Left cardiac atrium (tissue), 4 donors: ENCODE data around the gene FSCN2. TPM values are rescaled to one million over a fixed set of nuclear protein-coding genes. Genes with fewer than 3 reads are reported as not detected.
A peak's percentile ranks its signal among the peaks of the same experiment; 100 is the strongest.

Source experiments
- ATAC-seq, 2 donors: fragments of 200-7000 bp; cut with Tn5 transposase; one replicate each; pipeline ENCODE4 v1.9.1; 2020; ENCODE audit warnings: mild to moderate bottlenecking in 2 of 2, moderate library complexity in 2 of 2
- DNase-seq: peaks from one replicate; pipeline ENCODE4 v3.0.0-alpha.2; 2020
- intact Hi-C, 2 donors: fragments of 100-400 bp; cut with DNase I; formaldehyde crosslinking; loops; one replicate each; pipeline versions ENCODE4 v1.14.1 to v1.15.1; 2022 to 2023
- long read RNA-seq: library from polyadenylated mRNA; unstranded; transcript quantifications from one replicate; pipeline ENCODE4 v2.0.0, GENCODE V29; 2021
- total RNA-seq, 2 donors: library from RNA; stranded (reverse); fragmentation: NEBNext Ultra II Directional; extraction: Animal tissue kit (Norgen Biotek cat#: 25700); gene quantifications; one replicate each; pipeline ENCODE4 v1.2.1, GENCODE V29; 2021
- donor health status: DM: no; HTN: yes; CAD: no.
- donor health status: DM: no; HTN: yes; CAD: no; lungs with severe emphysema.
- donor health status: DM: yes; HTN: yes; CAD: no.
- donor health status: Dilated cardiomyopathy.

FSCN2 gene, protein sequence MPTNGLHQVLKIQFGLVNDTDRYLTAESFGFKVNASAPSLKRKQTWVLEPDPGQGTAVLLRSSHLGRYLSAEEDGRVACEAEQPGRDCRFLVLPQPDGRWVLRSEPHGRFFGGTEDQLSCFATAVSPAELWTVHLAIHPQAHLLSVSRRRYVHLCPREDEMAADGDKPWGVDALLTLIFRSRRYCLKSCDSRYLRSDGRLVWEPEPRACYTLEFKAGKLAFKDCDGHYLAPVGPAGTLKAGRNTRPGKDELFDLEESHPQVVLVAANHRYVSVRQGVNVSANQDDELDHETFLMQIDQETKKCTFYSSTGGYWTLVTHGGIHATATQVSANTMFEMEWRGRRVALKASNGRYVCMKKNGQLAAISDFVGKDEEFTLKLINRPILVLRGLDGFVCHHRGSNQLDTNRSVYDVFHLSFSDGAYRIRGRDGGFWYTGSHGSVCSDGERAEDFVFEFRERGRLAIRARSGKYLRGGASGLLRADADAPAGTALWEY
- under 1 TPM; 0.38 to 0.39 TPM for total RNA-seq
- long read RNA-seq = 0 reads

DNA sequence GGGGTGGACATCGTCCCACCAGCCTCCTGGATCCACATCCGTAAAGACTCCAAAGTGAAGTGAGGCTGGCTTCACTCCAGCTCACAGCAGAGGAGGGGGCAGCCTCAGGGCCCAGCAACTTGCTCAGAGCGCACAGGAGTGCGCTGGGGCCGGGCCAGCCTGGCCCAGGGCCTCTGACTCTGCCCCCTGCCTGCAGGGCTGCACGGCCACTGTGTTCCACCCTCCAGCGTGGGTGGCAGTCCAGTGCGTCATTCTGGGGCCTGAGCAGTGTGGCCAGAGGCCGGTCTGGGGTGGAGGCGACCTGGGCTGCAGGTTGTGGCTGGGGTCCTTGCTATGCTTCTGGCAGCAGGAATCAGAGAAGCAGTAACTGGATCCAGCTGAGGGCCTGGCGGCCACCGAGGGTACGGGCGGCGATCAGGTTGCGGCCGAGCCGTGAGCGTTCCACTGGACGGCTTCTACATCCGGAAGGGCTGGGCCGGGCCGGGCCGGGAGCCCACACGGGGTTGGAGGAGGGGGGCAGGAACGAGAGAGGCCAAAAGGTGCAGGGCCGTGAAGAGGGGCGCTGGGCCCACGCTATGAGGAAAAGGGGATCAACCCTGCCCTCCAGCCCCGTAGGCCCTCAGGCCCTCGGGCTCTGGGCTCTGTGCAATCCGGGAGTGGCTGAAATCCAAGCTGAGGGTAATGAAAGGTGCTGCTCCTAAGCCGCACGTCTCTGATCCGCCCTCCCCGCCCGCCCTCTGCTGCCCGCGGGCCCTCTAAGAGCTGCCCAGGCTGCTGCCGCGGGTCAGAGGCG, at the start of gene FSCN2:
Gene FSCN2 (plus strand): TSS at position 787 of the 793 bp plus-strand sequence. CDS start 155 bp downstream, outside the sequence.
- ATAC-seq = peak; percentile 20 to 37
- no peak for DNase-seq
- intact Hi-C loops = no loop called here

DNA sequence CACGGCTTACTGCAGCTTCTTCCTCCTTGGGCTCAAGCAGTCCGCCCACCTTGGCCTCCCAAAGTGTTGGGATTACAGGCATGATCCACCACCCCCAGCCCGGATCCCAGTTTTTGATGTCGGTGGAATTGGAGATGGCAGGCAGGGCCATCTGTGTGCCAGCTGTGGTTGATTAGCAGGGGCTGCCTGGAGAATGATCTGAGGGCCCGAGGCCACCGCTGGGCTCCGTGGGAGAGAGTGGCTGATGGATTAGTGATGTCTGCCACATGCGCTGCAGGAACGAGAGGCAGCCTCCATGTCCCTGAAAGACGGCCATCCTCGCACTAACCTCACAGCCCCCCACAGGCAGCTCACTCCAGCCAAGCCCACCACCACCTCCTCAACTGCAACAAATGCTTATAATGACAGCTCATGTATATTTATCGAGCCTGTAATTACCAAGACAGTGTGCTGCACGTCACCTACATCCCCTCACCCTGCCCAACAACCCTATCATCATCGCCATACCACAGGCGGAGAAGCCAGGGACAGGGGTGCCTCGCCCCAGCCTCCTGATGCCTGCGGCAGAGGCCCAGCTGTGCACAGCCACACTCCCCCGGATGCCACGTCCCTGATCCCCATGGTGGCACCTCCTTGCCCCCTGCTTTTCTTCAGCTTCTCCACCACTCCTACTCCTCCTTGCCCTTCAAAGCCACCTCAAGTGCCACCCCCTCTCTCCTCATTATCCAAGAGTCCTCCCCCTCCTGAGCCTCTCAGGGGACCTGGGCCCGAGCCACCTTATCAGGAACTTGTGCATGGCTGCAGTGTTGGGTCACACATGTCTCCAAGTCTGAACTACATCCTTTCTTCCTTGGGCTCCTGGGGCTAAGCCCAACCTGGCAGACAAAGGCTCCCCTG, 48.8 kb upstream of the FSCN2 start:
- ATAC-seq (no peak), DNase-seq (no peak)
- intact Hi-C loops = loop anchor here (5.0 to 10.0 kb wide), 4 partner anchors 57 to 187 kb away; partner anchors contain the start of gene SLC38A10 (in 1 of the 2)

DNA sequence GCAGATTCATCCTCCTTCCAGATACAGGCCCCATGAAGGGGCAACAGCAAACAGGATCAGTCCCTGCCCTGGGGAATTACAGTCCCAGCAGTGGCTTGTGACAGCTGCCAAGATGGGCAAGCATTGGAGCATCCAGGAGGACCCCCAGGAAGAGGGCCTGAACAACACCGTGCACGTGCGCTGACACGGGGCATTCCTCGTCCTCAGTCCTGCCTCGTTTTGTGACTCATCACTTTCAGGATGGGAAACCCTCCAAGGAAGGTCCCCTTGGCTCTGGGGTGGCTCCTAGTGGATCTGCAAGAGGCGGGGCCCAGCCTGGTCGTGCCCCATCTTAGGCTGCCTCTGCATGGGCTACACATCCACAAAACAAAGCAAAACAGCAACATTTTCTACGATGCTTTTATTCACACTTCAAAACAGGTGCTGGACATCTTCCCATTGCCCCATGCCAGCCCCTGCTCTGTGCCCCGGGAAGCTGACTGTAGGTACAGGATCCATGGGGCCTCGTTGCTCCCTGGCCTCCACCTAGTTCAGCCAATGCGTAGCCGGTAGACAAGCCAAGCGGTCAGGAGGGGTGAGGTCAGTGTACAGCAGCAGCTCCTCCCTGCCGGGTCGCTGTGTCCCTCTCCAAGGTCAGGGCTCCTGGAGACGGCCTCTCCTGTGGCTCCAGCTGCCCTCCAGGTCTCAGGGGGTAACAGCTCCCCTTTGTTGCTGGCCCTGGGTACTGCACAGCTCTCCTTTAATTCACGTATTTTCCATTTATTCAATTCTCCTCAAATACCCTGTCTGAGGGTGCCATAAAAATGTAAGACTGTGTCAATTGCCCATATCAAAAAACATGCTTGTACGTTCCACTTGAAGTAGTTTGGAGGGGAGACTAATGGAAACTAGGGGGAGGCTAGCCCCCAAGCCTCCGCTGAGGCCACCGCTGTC, 47.8 kb upstream of the FSCN2 start:
- ATAC-seq (peak in 1 of 2 donors; percentile 7), DNase-seq (peak; percentile 68)
- intact Hi-C loops = loop anchor here (5.0 to 10.0 kb wide), 4 partner anchors 58 to 188 kb away; partner anchors contain the start of gene SLC38A10 (in 1 of the 2)

DNA sequence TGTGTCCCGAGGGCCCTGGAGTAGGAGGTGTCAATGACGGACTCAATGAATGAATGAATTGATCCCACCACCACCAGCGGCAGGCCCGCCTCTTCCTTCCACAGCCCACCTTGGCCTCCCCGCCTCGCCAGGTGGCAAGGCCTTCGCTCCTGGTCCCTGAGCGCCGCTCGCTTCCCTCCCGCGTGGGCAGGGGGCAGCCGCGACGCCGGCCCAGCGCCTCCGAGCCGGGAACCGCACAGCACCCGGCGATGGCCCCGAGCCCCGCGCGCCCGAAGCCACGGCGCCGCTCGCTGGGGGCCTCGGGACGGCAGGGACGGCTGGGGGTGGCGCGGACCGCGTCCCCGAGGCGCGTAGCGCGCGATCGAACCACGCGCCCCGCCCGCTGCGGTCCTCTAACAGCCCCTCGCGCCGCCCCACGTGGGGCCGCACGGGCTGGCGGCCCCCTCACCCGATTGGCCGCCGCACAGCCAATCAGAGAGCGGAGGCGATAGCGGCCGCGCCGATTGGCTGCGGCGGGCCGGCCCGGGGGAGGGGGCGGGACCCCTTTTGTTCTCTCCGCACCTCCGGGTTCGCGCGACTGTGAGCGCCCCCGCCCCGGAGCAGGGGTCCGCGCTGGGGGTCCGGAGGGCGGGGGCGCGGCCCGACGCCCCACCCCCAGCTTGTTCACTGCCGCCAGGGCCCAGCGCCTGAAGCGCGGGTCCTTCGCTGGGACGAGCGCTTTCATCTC, 46.9 kb upstream of the FSCN2 start:
- peak; percentile 74 to 87 for ATAC-seq
- DNase-seq = peak; percentile 85
- intact Hi-C loops = loop anchor here (5.0 to 10.0 kb wide), 4 partner anchors 59 to 189 kb away; partner anchors contain the start of gene SLC38A10 (in 1 of the 2)

DNA sequence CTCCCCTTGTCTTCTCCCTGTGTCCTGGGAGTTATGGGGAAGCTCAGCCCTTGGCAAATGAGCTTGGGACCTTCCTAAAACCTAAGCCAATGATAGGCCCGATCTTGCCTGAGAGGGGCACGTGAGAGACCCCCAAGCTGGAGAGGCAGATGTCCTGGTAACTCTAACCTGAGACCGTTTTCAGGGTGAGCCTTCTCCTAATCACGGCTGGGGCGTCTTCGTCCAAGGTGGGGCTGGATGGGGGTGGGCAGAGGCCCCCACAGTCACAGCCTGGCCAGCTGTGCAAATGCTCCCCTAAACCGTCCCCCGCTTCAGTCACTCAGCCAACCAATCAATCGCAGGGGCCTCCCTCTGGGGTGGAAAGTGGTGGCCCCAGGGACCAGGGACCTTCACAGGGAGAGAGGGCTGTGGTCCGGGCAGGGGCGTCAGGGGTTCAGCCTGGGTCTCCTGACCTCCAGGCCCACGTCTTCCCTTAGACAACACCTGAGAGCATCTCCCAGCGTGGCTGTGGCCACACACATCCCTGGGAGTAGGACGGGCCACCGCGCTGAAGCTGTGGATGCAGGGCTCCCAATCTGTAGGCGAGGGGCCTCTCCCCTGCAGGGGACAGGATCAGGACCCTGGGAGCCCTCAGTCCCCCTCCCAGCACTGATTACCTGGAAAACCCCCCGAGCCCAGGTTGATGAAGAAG, 46.2 kb upstream of the FSCN2 start:
- ATAC-seq (no peak), DNase-seq (no peak)
- intact Hi-C loops = loop anchor here (5.0 to 10.0 kb wide), 4 partner anchors 60 to 190 kb away; partner anchors contain the start of gene SLC38A10 (in 1 of the 2)

DNA sequence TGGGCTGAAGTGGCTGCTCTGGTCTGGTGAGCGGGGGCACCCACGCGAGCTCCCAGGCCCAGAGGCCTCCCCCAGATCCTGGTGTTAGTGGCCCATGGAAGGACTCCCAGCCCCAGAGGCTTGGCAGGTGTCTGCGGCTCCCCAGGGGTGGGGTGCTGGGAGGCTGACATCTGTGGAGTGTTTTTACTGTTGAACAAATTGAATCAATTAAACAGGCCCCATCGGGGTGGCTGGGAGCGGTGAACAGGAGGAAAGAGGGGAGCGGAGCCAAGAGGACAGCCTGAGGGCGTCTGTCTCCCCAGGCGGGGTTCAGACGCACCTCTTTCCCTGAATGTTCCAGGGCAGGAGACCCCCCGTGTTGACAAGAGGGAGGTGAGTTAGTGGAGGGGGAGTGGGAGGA, 45.5 kb upstream of the FSCN2 start:
- intact Hi-C loops = loop anchor here (5.0 to 10.0 kb wide), 4 partner anchors 60 to 190 kb away; partner anchors contain the start of gene SLC38A10 (in 1 of the 2)
- DNase-seq = no peak
- ATAC-seq = no peak

DNA sequence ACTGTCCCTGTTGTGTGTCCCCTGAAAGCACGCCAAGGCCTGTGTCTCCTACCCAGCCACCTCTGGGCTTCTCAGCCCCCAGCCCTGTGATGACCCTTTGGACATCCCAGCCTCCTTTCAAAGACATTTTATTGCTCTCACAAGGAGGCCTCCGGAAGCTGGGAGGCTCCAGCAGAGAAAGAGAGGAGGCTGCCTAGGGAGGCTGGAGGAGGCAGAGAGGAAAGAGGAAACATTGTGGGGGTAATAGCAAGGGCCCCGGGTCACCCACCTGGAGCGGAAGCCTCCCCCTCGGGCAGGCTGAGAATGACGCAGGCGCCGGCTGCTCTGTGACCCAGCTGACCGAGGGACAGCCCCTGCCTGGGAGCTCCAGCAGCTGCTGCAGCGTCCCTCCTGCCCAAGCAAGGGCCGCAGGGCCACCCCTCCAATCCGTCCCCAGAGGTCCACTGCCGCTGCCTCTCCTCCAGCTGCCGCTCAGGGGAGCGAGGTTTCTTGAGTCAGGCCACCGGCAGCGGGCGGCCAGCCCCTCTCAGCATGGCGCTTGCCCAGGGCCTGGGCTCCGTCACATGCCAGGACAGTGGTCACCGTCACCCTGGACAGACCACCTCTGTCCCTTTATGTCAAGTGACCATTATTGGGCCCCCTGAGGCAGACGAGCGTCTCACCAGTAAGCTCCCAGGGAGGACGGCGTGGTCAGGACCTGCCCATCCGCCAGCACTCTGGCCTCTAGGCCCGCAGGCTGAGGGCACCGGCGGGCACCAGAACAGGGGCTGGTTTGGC, 44.9 kb upstream of the FSCN2 start:
- intact Hi-C loops = loop anchor here (5.0 to 10.0 kb wide), 4 partner anchors 61 to 191 kb away; partner anchors contain the start of gene SLC38A10 (in 1 of the 2)
- DNase-seq (no peak), ATAC-seq (no peak)

DNA sequence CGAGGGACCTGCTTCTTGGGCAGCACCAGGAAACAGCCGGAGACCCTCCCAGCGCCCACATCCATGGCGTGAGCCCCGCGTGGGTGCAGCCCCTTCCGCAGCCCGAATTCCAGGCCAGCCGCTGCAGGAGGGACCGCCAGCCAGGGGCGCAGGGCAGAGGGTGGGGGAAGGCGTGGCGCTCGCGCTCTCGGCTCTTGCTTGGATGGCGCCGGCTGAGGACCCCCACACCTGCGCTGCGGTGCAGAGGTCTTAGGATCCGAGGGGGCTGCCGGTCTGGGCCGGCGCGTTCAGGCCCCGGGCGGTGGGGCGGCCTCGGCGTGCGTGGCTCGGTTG, 44.3 kb upstream of the FSCN2 start:
- intact Hi-C loops = loop anchor here (2.0 to 10.0 kb wide), 5 partner anchors 62 to 231 kb away; partner anchors contain the start of gene SLC38A10 (in 1 of the 2)
- ATAC-seq (peak in 1 of 2 donors; percentile 1), DNase-seq (no peak)

DNA sequence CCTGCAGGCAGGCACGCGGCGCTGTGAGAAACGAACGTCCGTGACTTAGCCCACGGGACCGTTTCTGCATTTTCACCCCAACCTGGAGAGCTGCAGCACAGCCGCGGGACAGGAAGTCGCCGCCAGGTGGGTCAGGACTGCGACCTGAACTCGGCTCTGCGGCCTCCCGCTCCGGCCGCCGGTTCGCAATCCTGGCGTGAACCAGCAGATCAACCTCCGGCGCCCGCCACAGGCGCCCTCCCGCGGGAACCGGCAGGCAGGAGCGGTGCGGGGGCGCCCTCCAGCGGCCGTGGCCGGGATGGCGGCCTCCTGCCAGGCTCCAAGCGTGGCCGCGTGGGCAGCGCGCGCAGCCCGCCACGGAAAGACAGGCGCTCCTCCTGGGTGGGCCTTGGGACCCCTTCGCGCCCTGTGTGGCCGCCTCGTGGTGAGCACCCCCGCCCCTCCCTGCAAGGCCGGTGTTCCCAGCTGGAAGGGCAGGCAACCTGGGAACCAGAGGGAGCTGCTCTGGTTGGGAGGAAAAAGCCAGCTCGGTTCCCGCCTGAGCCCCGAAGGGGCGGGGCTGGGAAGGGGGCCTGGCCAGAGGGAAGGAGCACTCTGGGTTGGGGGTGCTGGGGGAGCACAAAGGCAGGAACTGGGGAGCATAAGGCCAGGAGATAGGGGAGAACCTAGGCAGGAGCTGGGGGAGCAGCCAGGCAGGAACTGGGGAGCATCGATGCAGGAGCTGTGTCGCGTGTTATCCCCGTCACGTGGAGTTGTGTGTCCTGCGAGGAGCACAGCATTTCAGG, 43.8 kb upstream of the FSCN2 start:
- ATAC-seq = peak; percentile 62 to 65
- DNase-seq = peak; percentile 92
- intact Hi-C loops = loop anchor here (2.0 to 10.0 kb wide), 5 partner anchors 62 to 232 kb away; partner anchors contain the start of gene SLC38A10 (in 1 of the 2)

DNA sequence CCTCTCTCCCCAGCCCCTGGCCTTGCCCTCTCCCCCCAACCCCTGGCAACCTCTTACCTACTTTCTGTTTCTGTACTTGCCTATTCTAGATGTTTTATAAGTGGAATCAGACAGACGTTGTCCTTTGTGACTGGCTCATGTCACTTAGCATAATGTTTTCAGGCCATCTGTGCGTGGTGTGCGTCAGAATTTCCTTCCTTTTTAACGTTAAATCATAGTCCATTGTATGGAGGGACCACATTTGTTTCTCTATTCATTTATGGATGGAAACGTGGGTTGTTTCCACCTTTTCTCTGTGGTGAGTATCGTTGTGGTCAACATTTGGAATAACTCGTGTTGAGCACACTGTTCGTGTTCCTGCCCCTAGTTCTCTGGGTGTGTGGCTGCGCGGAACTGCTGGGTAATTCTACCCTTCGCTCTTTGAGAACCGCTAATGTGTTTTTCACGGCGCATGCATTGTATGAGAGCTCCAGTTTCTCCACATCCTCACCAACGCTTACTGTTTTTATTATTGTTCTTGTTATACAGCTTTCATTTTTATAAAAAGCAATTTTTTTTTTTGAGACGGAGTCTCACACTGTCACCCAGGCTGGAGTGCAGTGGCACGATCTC, 41.9 kb upstream of the FSCN2 start:
- intact Hi-C loops = loop anchor here in 1 of 2 donors (5.0 to 10.0 kb wide), 2 partner anchors 192 to 234 kb away; partner anchors contain the start of gene SLC38A10
- DNase-seq = no peak
- ATAC-seq = no peak

DNA sequence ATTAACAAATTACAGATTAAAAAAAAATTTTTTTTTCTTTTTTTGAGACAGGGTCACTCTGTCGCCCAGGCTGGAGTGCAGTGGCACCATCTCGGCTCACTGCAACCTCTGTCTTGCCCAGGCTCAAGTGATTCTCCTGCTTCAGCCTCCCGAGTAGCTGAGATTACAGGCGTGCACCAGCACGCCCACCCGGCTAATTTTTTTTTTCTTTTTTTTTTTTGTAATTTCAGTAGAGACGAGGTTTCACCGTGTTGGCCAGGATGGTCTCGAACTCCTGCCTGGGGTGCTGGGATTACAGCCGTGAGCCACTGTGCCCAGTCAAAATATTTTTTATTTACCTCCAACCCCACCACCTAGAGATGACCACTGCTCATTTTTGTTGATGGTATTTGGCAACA, 41.1 kb upstream of the FSCN2 start:
- intact Hi-C loops = loop anchor here in 1 of 2 donors (5.0 to 10.0 kb wide), 2 partner anchors 192 to 235 kb away; partner anchors contain the start of gene SLC38A10
- ATAC-seq (no peak), DNase-seq (no peak)

DNA sequence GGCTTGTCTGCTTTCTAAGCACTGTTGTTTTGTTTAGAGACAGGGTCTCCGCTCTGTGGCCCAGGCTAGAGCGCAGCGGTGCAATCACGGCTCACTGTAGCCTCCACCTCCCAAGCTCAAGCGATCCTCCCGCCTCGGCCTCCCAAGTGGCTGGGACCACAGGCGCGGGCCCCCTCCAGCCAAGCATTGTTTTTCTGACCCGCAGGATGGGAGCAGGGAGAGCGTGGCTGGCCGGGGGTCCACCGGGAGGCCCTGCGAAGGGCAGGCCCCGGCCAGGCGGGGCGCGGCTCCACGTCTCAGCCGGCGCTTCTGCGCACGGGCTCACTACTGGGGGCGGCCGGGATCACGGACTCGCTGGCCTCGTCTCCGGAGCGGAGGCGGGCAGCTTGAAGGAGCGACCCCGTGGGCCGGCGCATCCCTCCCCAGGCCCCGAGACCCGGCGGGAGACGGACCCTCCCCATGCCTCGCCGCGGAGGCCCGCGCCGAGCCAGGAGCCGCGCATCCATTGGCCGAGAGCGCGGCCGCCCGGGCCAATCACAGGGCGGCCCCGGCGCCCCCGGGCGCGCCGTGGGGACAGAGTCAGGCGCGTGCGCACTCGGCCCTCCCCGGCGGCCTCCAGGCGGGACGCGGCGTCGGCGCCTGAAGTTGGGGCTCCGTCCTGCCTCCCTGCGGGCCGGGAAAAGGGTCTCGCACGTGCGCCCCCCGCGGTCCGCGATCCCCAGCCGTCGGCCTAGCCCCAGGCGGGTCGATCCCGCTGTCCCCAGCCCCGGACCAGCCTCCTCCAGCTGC, 40.5 kb upstream of the FSCN2 start:
- DNase-seq = peak; percentile 87
- intact Hi-C loops = loop anchor here in 1 of 2 donors (5.0 to 10.0 kb wide), 2 partner anchors 193 to 235 kb away; partner anchors contain the start of gene SLC38A10
- peak; percentile 88 to 92 for ATAC-seq
